HEK293 (cell line): ENCODE measurements around the gene TRIM44.

Experiments
- GFI1B ChIP-seq: fragments of 450-650 bp; formaldehyde crosslinking; IDR thresholded peaks from 2 replicates; pipeline ENCODE4 v1.5.1; 2016; ENCODE audit warnings: missing biosample characterization, missing genetic modification characterization
- GLIS2 ChIP-seq: fragments of 450-650 bp; formaldehyde crosslinking; IDR thresholded peaks from 2 replicates; pipeline ENCODE4 v1.5.1; 2016; ENCODE audit warnings: missing biosample characterization, missing genetic modification characterization
- HOXA7 ChIP-seq: sonication (generic); formaldehyde crosslinking; IDR thresholded peaks from 2 replicates; pipeline ENCODE4 v1.8.1; 2022; ENCODE audit warnings: missing genetic modification reagents, borderline replicate concordance
- HOXC10 ChIP-seq: sonication (generic); formaldehyde crosslinking; IDR thresholded peaks from 2 replicates; pipeline ENCODE4 v1.8.1; 2023; ENCODE audit warnings: mild to moderate bottlenecking, missing genetic modification reagents
- KLF16 ChIP-seq: fragments of 450-650 bp; formaldehyde crosslinking; IDR thresholded peaks from 2 replicates; pipeline ENCODE4 v1.5.1; 2017; ENCODE audit warnings: missing biosample characterization, missing genetic modification characterization
- KLF9 ChIP-seq: fragments of 450-650 bp; formaldehyde crosslinking; IDR thresholded peaks from 2 replicates; pipeline ENCODE4 v1.5.1; 2016; ENCODE audit warnings: missing biosample characterization, missing genetic modification characterization, low read depth
- MZF1 ChIP-seq: fragments of 450-650 bp; formaldehyde crosslinking; IDR thresholded peaks from 2 replicates; pipeline ENCODE4 v1.5.1; 2017; ENCODE audit warnings: missing biosample characterization, missing genetic modification characterization, borderline replicate concordance
- OSR2 ChIP-seq: fragments of 450-650 bp; formaldehyde crosslinking; IDR thresholded peaks from 2 replicates; pipeline ENCODE4 v1.5.1; 2016; ENCODE audit warnings: missing biosample characterization, missing genetic modification characterization
- RBAK ChIP-seq: fragments of 450-650 bp; formaldehyde crosslinking; IDR thresholded peaks from 2 replicates; pipeline ENCODE4 v1.5.1; 2016; ENCODE audit warnings: missing biosample characterization, missing genetic modification characterization
- SCRT2 ChIP-seq: fragments of 450-650 bp; formaldehyde crosslinking; IDR thresholded peaks from 2 replicates; pipeline ENCODE4 v1.5.1; 2016; ENCODE audit warnings: missing biosample characterization, missing genetic modification characterization
- SETDB1 ChIP-seq: IDR thresholded peaks from one replicate; pipeline ENCODE4 v1.6.1; 2017; ENCODE audit warnings: mild to moderate bottlenecking, low read length, moderate library complexity, mixed read lengths; ENCODE audit not compliant: insufficient read length
- SP2 ChIP-seq: fragments of 450-650 bp; formaldehyde crosslinking; IDR thresholded peaks from 2 replicates; pipeline ENCODE4 v1.5.1; 2016; ENCODE audit warnings: missing biosample characterization, missing genetic modification characterization
- SP3 ChIP-seq: fragments of 450-650 bp; formaldehyde crosslinking; IDR thresholded peaks from 2 replicates; pipeline ENCODE4 v1.5.1; 2016; ENCODE audit warnings: missing biosample characterization, missing genetic modification characterization
- TCF7L2 ChIP-seq: IDR thresholded peaks from 2 replicates; pipeline ENCODE4 v1.6.1; 2011; ENCODE audit warnings: low read depth, mild to moderate bottlenecking, inconsistent platforms, low read length, moderate library complexity, borderline replicate concordance
- ZBTB17 ChIP-seq: fragments of 450-650 bp; formaldehyde crosslinking; IDR thresholded peaks from 2 replicates; pipeline ENCODE4 v1.5.1; 2016; ENCODE audit warnings: missing biosample characterization, missing genetic modification characterization
- ZBTB7A ChIP-seq: fragments of 450-650 bp; formaldehyde crosslinking; IDR thresholded peaks from 2 replicates; pipeline ENCODE4 v1.5.1; 2016; ENCODE audit warnings: low read depth, missing biosample characterization, missing genetic modification characterization
- ZNF132 ChIP-seq: fragments of 450-650 bp; formaldehyde crosslinking; IDR thresholded peaks from 2 replicates; pipeline ENCODE4 v1.5.1; 2017; ENCODE audit warnings: missing biosample characterization, missing genetic modification characterization, borderline replicate concordance
- ZNF174 ChIP-seq: fragments of 450-650 bp; formaldehyde crosslinking; IDR thresholded peaks from 2 replicates; pipeline ENCODE4 v1.5.0; 2017; ENCODE audit warnings: missing biosample characterization, mild to moderate bottlenecking, missing genetic modification characterization
- ZNF211 ChIP-seq: fragments of 450-650 bp; formaldehyde crosslinking; IDR thresholded peaks from 2 replicates; pipeline ENCODE4 v1.5.1; 2016; ENCODE audit warnings: low read depth, missing biosample characterization, missing genetic modification characterization
- ZNF223 ChIP-seq: fragments of 450-650 bp; formaldehyde crosslinking; IDR thresholded peaks from 2 replicates; pipeline ENCODE4 v1.5.1; 2016; ENCODE audit warnings: missing biosample characterization, missing genetic modification characterization
- ZNF248 ChIP-seq: fragments of 450-650 bp; formaldehyde crosslinking; IDR thresholded peaks from 2 replicates; pipeline ENCODE4 v1.5.1; 2017; ENCODE audit warnings: missing biosample characterization, missing genetic modification characterization
- ZNF335 ChIP-seq: fragments of 450-650 bp; formaldehyde crosslinking; conservative IDR thresholded peaks from 2 replicates; pipeline ENCODE4 v1.5.1; 2016; ENCODE audit warnings: missing biosample characterization, missing genetic modification characterization
- ZNF366 ChIP-seq: fragments of 450-650 bp; formaldehyde crosslinking; conservative IDR thresholded peaks from 2 replicates; pipeline ENCODE4 v1.5.1; 2016; ENCODE audit warnings: missing biosample characterization, missing genetic modification characterization
- ZNF394 ChIP-seq: fragments of 450-650 bp; formaldehyde crosslinking; IDR thresholded peaks from 2 replicates; pipeline ENCODE4 v1.5.1; 2016; ENCODE audit warnings: missing biosample characterization, missing genetic modification characterization, mild to moderate bottlenecking, moderate library complexity, borderline replicate concordance
- ZNF404 ChIP-seq: fragments of 450-650 bp; formaldehyde crosslinking; IDR thresholded peaks from 2 replicates; pipeline ENCODE4 v1.5.1; 2017; ENCODE audit warnings: missing biosample characterization, missing genetic modification characterization
- ZNF423 ChIP-seq: fragments of 450-650 bp; formaldehyde crosslinking; IDR thresholded peaks from 2 replicates; pipeline ENCODE4 v1.5.1; 2016; ENCODE audit warnings: missing biosample characterization, missing genetic modification characterization
- ZNF514 ChIP-seq: fragments of 450-650 bp; formaldehyde crosslinking; IDR thresholded peaks from 2 replicates; pipeline ENCODE4 v1.5.1; 2016; ENCODE audit warnings: missing biosample characterization, missing genetic modification characterization
- ZNF555 ChIP-seq: fragments of 450-650 bp; formaldehyde crosslinking; conservative IDR thresholded peaks from 2 replicates; pipeline ENCODE4 v1.5.1; 2017; ENCODE audit warnings: missing biosample characterization, mild to moderate bottlenecking, missing genetic modification characterization, inconsistent platforms
- ZNF561 ChIP-seq: fragments of 450-650 bp; IDR thresholded peaks from 2 replicates; pipeline ENCODE4 v1.5.1; 2018; ENCODE audit warnings: missing biosample characterization, missing genetic modification characterization, borderline replicate concordance
- ZNF624 ChIP-seq: fragments of 450-650 bp; formaldehyde crosslinking; IDR thresholded peaks from 2 replicates; pipeline ENCODE4 v1.5.1; 2017; ENCODE audit warnings: missing biosample characterization, missing genetic modification characterization
- ZNF660 ChIP-seq: fragments of 450-650 bp; IDR thresholded peaks from 2 replicates; pipeline ENCODE4 v1.5.1; 2018; ENCODE audit warnings: missing biosample characterization, mild to moderate bottlenecking, missing genetic modification characterization
- ZSCAN16 ChIP-seq: fragments of 450-650 bp; formaldehyde crosslinking; IDR thresholded peaks from 2 replicates; pipeline ENCODE4 v1.5.1; 2016; ENCODE audit warnings: missing biosample characterization, missing genetic modification characterization
- TF ChIP-seq, protein P1 (sequence below): fragments of 450-650 bp; IDR thresholded peaks from 2 replicates; pipeline ENCODE4 v1.5.1; 2018; ENCODE audit warnings: missing biosample characterization, missing genetic modification characterization
- TF ChIP-seq, protein P2 (sequence below): fragments of 450-650 bp; formaldehyde crosslinking; IDR thresholded peaks from 2 replicates; pipeline ENCODE4 v1.5.1; 2016; ENCODE audit warnings: missing biosample characterization, missing genetic modification characterization, low read depth
- TF ChIP-seq, protein P3 (sequence below): fragments of 450-650 bp; formaldehyde crosslinking; IDR thresholded peaks from 2 replicates; pipeline ENCODE4 v1.5.1; 2016; ENCODE audit warnings: missing biosample characterization, missing genetic modification characterization
- TF ChIP-seq, protein P4 (sequence below): fragments of 450-650 bp; formaldehyde crosslinking; IDR thresholded peaks from 2 replicates; pipeline ENCODE4 v1.5.1; 2017; ENCODE audit warnings: missing biosample characterization, missing genetic modification characterization

The TRIM44 gene

DNA sequence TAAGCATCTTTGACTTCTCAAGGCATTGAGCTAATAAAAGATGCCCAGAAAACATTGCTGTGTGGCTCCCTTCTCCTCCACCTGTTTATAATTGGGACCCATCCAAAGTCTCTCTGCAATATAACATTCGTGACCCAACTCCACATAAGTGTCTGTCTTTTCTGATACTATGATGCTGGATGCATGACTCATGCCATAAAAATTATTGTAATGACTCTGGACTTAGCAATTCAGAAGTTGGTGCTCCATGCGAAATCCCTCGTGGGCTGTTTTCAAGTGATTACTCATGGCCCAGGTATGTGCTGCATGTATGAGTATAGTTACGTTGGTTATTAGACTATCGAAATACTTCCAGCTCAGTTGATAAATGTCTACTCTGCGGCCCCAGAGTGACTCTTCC lies 32.7 kb upstream of the TRIM44 start (continued):
- TF ChIP-seq SETDB1: no peak
- no peak for TF ChIP-seq MZF1 (tag by site-specific recombination)
- no peak for TF ChIP-seq ZNF423 (tag by site-specific recombination)
- TF ChIP-seq, protein P1, sequence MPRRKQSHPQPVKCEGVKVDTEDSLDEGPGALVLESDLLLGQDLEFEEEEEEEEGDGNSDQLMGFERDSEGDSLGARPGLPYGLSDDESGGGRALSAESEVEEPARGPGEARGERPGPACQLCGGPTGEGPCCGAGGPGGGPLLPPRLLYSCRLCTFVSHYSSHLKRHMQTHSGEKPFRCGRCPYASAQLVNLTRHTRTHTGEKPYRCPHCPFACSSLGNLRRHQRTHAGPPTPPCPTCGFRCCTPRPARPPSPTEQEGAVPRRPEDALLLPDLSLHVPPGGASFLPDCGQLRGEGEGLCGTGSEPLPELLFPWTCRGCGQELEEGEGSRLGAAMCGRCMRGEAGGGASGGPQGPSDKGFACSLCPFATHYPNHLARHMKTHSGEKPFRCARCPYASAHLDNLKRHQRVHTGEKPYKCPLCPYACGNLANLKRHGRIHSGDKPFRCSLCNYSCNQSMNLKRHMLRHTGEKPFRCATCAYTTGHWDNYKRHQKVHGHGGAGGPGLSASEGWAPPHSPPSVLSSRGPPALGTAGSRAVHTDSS (tag by site-specific recombination): no peak
- TF ChIP-seq GLIS2 (tag by site-specific recombination): no peak
- no peak for TF ChIP-seq ZNF132 (tag by site-specific recombination)
- TF ChIP-seq ZNF561 (tag by site-specific recombination): no peak
- TF ChIP-seq, protein P2, sequence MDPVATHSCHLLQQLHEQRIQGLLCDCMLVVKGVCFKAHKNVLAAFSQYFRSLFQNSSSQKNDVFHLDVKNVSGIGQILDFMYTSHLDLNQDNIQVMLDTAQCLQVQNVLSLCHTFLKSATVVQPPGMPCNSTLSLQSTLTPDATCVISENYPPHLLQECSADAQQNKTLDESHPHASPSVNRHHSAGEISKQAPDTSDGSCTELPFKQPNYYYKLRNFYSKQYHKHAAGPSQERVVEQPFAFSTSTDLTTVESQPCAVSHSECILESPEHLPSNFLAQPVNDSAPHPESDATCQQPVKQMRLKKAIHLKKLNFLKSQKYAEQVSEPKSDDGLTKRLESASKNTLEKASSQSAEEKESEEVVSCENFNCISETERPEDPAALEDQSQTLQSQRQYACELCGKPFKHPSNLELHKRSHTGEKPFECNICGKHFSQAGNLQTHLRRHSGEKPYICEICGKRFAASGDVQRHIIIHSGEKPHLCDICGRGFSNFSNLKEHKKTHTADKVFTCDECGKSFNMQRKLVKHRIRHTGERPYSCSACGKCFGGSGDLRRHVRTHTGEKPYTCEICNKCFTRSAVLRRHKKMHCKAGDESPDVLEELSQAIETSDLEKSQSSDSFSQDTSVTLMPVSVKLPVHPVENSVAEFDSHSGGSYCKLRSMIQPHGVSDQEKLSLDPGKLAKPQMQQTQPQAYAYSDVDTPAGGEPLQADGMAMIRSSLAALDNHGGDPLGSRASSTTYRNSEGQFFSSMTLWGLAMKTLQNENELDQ: no peak
- no peak for TF ChIP-seq ZNF174 (tag by site-specific recombination)
- no peak for TF ChIP-seq ZNF211 (tag by site-specific recombination)
- TF ChIP-seq ZNF555 (tag by site-specific recombination): no peak
- TF ChIP-seq ZNF335 (tag by site-specific recombination): peak; percentile 20; the same call in 1 of the 2 replicates
- TF ChIP-seq ZNF394 (tag by site-specific recombination): peak; percentile 67; the same call in 1 of the 2 replicates
- TF ChIP-seq, protein P3, sequence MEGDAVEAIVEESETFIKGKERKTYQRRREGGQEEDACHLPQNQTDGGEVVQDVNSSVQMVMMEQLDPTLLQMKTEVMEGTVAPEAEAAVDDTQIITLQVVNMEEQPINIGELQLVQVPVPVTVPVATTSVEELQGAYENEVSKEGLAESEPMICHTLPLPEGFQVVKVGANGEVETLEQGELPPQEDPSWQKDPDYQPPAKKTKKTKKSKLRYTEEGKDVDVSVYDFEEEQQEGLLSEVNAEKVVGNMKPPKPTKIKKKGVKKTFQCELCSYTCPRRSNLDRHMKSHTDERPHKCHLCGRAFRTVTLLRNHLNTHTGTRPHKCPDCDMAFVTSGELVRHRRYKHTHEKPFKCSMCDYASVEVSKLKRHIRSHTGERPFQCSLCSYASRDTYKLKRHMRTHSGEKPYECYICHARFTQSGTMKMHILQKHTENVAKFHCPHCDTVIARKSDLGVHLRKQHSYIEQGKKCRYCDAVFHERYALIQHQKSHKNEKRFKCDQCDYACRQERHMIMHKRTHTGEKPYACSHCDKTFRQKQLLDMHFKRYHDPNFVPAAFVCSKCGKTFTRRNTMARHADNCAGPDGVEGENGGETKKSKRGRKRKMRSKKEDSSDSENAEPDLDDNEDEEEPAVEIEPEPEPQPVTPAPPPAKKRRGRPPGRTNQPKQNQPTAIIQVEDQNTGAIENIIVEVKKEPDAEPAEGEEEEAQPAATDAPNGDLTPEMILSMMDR (tag by site-specific recombination): no peak
- TF ChIP-seq ZSCAN16: no peak
- no peak for TF ChIP-seq SP2 (tag by site-specific recombination)
- TF ChIP-seq SP3 (tag by site-specific recombination): peak; percentile 15; the same call in 1 of the 2 replicates
- no peak for TF ChIP-seq ZNF223
- no peak for TF ChIP-seq HOXA7 (CRISPR knock-in tag)
- TF ChIP-seq TCF7L2: no peak
- peak; percentile 46 for TF ChIP-seq ZBTB17
- no peak for TF ChIP-seq HOXC10
- no peak for TF ChIP-seq KLF9
- TF ChIP-seq ZNF514 (tag by site-specific recombination): no peak
- peak; percentile 36; the same call in 1 of the 2 replicates for TF ChIP-seq OSR2 (tag by site-specific recombination)
- peak; percentile 74; the same call in 1 of the 2 replicates for TF ChIP-seq ZNF660 (tag by site-specific recombination)
- TF ChIP-seq GFI1B (tag by site-specific recombination): no peak
- peak; percentile 88 for TF ChIP-seq ZNF366 (tag by site-specific recombination)
- no peak for TF ChIP-seq RBAK (tag by site-specific recombination)
- no peak for TF ChIP-seq ZNF404
- no peak for TF ChIP-seq ZBTB7A (tag by site-specific recombination)
- no peak for TF ChIP-seq ZNF624 (tag by site-specific recombination)
- peak; percentile 43; the same call in 1 of the 2 replicates for TF ChIP-seq KLF16 (tag by site-specific recombination)
- peak; percentile 71 for TF ChIP-seq SCRT2 (tag by site-specific recombination)
- no peak for TF ChIP-seq ZNF248 (tag by site-specific recombination)
- TF ChIP-seq, protein P4, sequence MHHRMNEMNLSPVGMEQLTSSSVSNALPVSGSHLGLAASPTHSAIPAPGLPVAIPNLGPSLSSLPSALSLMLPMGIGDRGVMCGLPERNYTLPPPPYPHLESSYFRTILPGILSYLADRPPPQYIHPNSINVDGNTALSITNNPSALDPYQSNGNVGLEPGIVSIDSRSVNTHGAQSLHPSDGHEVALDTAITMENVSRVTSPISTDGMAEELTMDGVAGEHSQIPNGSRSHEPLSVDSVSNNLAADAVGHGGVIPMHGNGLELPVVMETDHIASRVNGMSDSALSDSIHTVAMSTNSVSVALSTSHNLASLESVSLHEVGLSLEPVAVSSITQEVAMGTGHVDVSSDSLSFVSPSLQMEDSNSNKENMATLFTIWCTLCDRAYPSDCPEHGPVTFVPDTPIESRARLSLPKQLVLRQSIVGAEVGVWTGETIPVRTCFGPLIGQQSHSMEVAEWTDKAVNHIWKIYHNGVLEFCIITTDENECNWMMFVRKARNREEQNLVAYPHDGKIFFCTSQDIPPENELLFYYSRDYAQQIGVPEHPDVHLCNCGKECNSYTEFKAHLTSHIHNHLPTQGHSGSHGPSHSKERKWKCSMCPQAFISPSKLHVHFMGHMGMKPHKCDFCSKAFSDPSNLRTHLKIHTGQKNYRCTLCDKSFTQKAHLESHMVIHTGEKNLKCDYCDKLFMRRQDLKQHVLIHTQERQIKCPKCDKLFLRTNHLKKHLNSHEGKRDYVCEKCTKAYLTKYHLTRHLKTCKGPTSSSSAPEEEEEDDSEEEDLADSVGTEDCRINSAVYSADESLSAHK (tag by site-specific recombination): no peak
